HepG2 (cell line): ENCODE data around the gene GBA2. TPM values are rescaled to one million over a fixed set of nuclear protein-coding genes. Genes with fewer than 3 reads are reported as not detected.

Experiments
- DNMT3B ChIP-seq: conservative IDR thresholded peaks from 2 replicates; pipeline ENCODE4 v1.6.1; 2016; ENCODE audit warnings: missing biosample characterization, control low read depth
- ELF3 ChIP-seq: IDR thresholded peaks from 2 replicates; pipeline ENCODE4 v1.6.1; 2016; ENCODE audit warnings: missing genetic modification reagents, missing compliant biosample characterization
- EZH2 ChIP-seq: conservative IDR thresholded peaks from 2 replicates; pipeline ENCODE4 v1.6.1; 2012; ENCODE audit warnings: mild to moderate bottlenecking, low read depth, low read length, moderate library complexity
- FOXK2 ChIP-seq: fragments of 450-650 bp; IDR thresholded peaks from 2 replicates; pipeline ENCODE4 v1.6.1; 2016
- FOXP1 ChIP-seq, 2 experiments: fragments of 450-650 bp in 1 of 2; IDR thresholded peaks; 2 replicates each; pipeline ENCODE4 v1.6.1; 2017 to 2018; ENCODE audit warnings: antibody characterized with exemption in 1 of 2
- GRHL1 ChIP-seq: sonication (generic); formaldehyde crosslinking; conservative IDR thresholded peaks from 2 replicates; pipeline ENCODE4 v1.8.0; 2022; ENCODE audit warnings: missing genetic modification reagents
- HNF4G ChIP-seq, 2 experiments: sonication (generic) in 1 of 2; formaldehyde crosslinking in 1 of 2; IDR thresholded peaks; 2 replicates each; pipeline versions ENCODE4 v1.4.0 to v1.6.1; 2011 to 2020; ENCODE audit warnings: borderline replicate concordance in 2 of 2, low read depth in 2 of 2, mild to moderate bottlenecking in 2 of 2, low read length in 1 of 2, missing genetic modification reagents in 1 of 2, moderate library complexity in 1 of 2
- PAXIP1 ChIP-seq: sonication (generic); formaldehyde crosslinking; conservative IDR thresholded peaks from 2 replicates; pipeline ENCODE4 v1.4.0; 2020; ENCODE audit warnings: mild to moderate bottlenecking, missing genetic modification reagents, moderate library complexity
- RXRB ChIP-seq: IDR thresholded peaks from 2 replicates; pipeline ENCODE4 v1.6.1; 2016; ENCODE audit warnings: borderline replicate concordance, missing genetic modification reagents, missing compliant biosample characterization
- TBL1XR1 ChIP-seq: fragments of 150-350 bp; IDR thresholded peaks from 2 replicates; pipeline ENCODE4 v1.6.1; 2014; ENCODE audit warnings: borderline replicate concordance, low read length; ENCODE audit not compliant: partially characterized antibody
- TCF12 ChIP-seq, 2 experiments: fragments of 450-650 bp in 1 of 2; sonication (generic) in 1 of 2; formaldehyde crosslinking in 1 of 2; IDR thresholded peaks; 2 replicates each; pipeline versions ENCODE4 v1.6.1 to v1.8.0; 2017 to 2022; ENCODE audit warnings: antibody characterized with exemption in 1 of 2, mild to moderate bottlenecking in 1 of 2, missing genetic modification reagents in 1 of 2, moderate library complexity in 1 of 2
- ZBTB8A ChIP-seq: sonication (generic); formaldehyde crosslinking; IDR thresholded peaks from 2 replicates; pipeline ENCODE4 v1.4.0; 2020; ENCODE audit warnings: mild to moderate bottlenecking, low read depth, missing genetic modification reagents, borderline replicate concordance
- ZNF180 ChIP-seq: sonication (generic); formaldehyde crosslinking; IDR thresholded peaks from 2 replicates; pipeline ENCODE4 v1.4.0; 2020; ENCODE audit warnings: low read depth, missing genetic modification reagents, borderline replicate concordance
- ZNF678 ChIP-seq: sonication (generic); formaldehyde crosslinking; IDR thresholded peaks from 2 replicates; pipeline ENCODE4 v1.4.0; 2020; ENCODE audit warnings: mild to moderate bottlenecking, missing genetic modification reagents
- ZNF710 ChIP-seq: sonication (generic); formaldehyde crosslinking; IDR thresholded peaks from 2 replicates; pipeline ENCODE4 v1.5.0; 2020; ENCODE audit warnings: mild to moderate bottlenecking, missing genetic modification reagents, borderline replicate concordance
- polyA plus RNA-seq, 8 experiments: library from polyadenylated mRNA; depleted of rRNA in 3 of 8; stranded (reverse) in 7 of 8; unstranded in 1 of 8; fragments of >200 nt; fragmentation: Illumina TruSeq in 4 of 8; extraction: Trizol in 4 of 8; gene quantifications; 2 replicates each; pipeline versions ENCODE4 v1.2.1 to v1.2.3, GENCODE V29; 2011 to 2016; ENCODE audit warnings: low read depth in 4 of 8, missing spikeins in 1 of 8, mixed read lengths in 1 of 8; ENCODE audit not compliant: insufficient read depth in 1 of 8
- total RNA-seq, 5 experiments: library from RNA; depleted of rRNA; stranded (reverse); fragments of >200 nt; fragmentation: Illumina TruSeq; extraction: Trizol; gene quantifications; 2 replicates each; pipeline ENCODE4 v1.2.3, GENCODE V29; 2016; ENCODE audit warnings: low read depth in 1 of 5
- TF ChIP-seq, protein P1 (sequence below): sonication (generic); formaldehyde crosslinking; IDR thresholded peaks from 2 replicates; pipeline ENCODE4 v1.5.1; 2020; ENCODE audit warnings: missing genetic modification reagents, mild to moderate bottlenecking, borderline replicate concordance
- TF ChIP-seq, protein P2 (sequence below): sonication (generic); formaldehyde crosslinking; IDR thresholded peaks from 2 replicates; pipeline ENCODE4 v1.8.0; 2022; ENCODE audit warnings: low read depth, missing genetic modification reagents

The GBA2 gene
- total and polyA plus RNA-seq, 2 of the 13 experiments (the other 11 are each of a cell fraction or from before 2014, with no cell fraction given), result 37.5 to 86.1 TPM

GRCh38 chr9:35732185-35732799 is 16.7 kb downstream of the GBA2 start, which contains the start of the genes CREB3 and TLN1 (continued):
- TF ChIP-seq ZNF710 (CRISPR knock-in tag) (peak; percentile 70; the same call in 1 of the 2 replicates), ZNF678 (CRISPR knock-in tag) (no peak), GRHL1 (CRISPR knock-in tag) (no peak), DNMT3B (peak; percentile 49; the same call in 1 of the 2 replicates), FOXK2 (no peak), TBL1XR1 (no peak), EZH2 (no peak), HNF4G (IDR thresholded peaks at IDR 0.05; ENCODE audit: borderline replicate concordance, low read depth, low read length) (no peak), HNF4G (CRISPR knock-in tag; IDR thresholded peaks at IDR 0.05; ENCODE audit: borderline replicate concordance, low read depth) (peak; percentile 43; the same call in 1 of the 2 replicates), TCF12 (IDR thresholded peaks at IDR 0.05) (no peak), TCF12 (CRISPR knock-in tag; IDR thresholded peaks at IDR 0.05) (0 out of 2 replicates have a peak, but pooled peaks have one; percentile 21), ZBTB8A (CRISPR knock-in tag) (no peak), ZNF180 (no peak), FOXP1 (IDR thresholded peaks at IDR 0.05) (no peak), FOXP1 (CRISPR knock-in tag; IDR thresholded peaks at IDR 0.05) (peak; percentile 13; the same call in 1 of the 2 replicates), ELF3 (CRISPR knock-in tag) (peak; percentile 94), PAXIP1 (peak; percentile 59), RXRB (no peak; the same call in 1 of the 2 replicates)
- TF ChIP-seq, protein P1, sequence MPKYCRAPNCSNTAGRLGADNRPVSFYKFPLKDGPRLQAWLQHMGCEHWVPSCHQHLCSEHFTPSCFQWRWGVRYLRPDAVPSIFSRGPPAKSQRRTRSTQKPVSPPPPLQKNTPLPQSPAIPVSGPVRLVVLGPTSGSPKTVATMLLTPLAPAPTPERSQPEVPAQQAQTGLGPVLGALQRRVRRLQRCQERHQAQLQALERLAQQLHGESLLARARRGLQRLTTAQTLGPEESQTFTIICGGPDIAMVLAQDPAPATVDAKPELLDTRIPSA, result no peak
- TF ChIP-seq, protein P2, sequence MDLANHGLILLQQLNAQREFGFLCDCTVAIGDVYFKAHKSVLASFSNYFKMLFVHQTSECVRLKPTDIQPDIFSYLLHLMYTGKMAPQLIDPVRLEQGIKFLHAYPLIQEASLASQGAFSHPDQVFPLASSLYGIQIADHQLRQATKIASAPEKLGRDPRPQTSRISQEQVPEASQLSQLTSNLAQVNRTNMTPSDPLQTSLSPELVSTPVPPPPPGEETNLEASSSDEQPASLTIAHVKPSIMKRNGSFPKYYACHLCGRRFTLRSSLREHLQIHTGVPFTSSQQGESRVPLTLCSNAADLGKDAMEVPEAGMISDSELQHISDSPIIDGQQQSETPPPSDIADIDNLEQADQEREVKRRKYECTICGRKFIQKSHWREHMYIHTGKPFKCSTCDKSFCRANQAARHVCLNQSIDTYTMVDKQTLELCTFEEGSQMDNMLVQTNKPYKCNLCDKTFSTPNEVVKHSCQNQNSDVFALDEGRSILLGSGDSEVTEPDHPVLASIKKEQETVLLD (CRISPR knock-in tag), result peak; percentile 97
